Endometrial microvascular endothelial cells (primary cell): ENCODE results near the gene CDH6. TPM values are rescaled to one million over a fixed set of nuclear protein-coding genes. Genes with fewer than 3 reads are reported as not detected.

Experiments used
- in situ Hi-C: cut with HindIII; loops from 2 replicates; pipeline ENCODE4 v1.10.0; 2017; ENCODE audit warnings: low sequenced_read_pairs, low pct_unique_long_range_greater_than_20kb; ENCODE audit errors: inconsistent ontology term
- total RNA-seq: library from RNA; depleted of rRNA; stranded (reverse); fragments of >200 nt; gene quantifications from one replicate; pipeline ENCODE4 v1.2.3, GENCODE V29; 2015; ENCODE audit errors: inconsistent ontology term

Gene CDH6
- total RNA-seq, 1 donor from 2014 or later: under 0.01 TPM

DNA sequence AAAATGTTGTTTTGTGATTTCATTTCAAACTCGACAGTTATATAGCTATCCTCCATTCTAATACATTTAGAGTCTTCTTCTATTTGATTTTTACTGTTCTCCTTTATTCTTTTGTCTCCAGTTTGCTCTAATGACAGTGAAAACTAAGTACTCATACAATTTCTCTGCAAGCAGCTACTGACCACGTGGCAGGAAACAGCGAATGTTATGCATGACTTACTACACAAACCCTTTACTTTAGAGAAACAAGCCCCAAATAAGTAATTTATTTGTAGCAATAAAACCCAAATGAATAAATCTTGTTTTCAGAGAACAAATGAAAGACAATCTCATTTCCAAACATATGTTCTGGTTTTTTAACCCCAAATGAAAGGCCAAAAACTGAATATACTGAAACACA, 41.9 kb downstream of the CDH6 start:
- in situ Hi-C loops: no loop called here

DNA sequence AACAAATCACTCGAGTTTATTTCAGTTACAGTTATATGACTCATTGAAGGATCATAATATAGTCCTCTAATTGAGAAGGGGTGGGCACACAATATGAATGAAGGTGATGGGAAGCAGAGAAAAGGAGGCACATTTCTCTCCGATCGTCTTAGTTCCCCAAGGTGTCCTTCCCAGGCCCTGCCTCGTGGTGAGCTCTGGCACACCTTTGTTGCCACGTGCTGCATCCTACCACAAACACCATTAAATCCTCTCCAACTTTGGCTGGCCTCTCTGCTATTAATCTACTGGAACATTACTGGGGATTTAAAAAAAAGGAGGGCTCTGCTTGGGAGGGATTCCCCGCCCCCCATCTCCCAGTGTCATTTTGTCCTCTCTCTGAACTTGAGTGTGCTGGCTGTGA, 42.9 kb downstream of the CDH6 start:
- in situ Hi-C loops: no loop called here

DNA sequence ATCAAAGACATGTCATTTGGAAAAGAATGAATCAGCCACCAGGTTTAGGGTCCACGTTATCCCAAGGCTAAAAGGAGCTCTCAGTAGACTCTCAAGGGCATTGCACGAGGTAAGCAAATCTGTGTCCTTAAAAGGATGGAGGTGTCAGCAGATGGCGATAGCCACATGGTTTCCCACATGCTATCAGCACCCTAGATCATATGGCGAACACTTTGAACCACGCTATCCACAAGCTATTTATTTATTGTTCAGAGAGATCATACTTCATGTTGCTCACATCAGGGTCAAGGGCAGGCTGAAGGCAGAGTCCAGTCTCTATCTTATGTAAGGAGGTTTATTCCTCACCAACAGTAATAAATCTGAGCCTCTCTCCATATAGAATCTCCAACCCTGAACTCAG, 43.7 kb downstream of the CDH6 start:
- in situ Hi-C loops: no loop called here

DNA sequence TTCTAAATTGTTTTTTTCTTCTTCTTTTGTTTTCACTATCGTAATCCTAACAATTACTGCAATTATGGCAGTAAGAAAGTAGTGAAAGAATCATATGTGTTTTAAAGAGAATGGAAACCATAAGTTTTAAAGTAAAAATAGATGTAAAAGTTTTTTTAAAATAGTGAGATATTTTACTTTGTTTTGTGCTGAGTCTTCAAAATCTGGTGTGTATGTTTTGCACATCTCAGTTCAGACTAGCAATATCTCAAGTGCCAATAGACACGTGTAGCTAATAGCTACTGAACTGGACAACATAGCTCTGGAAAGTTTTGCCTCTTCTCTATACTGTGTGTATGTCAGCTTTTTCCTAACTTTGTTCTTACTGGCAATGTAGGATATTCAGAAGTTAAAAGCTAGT, 45.0 kb downstream of the CDH6 start:
- in situ Hi-C loops: no loop called here

DNA sequence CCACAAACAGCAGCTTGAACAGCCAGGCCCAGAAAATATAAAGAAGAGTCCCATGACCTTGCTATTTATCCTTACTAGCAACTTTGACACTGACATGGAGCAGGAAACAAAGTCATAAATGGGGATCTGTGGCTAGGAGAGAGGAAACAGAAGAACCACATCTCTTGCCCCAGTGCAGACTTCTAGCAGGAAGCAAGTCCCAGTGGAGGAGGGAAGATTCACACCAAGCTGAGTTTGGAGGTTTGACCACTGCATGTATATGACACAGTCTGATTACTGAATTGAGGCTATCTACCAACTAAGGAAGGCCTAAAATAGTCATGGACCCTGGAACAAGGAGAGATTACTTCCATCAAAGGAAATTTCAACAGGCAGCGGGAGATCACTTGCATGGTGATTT, 51.4 kb downstream of the CDH6 start:
- in situ Hi-C loops: no loop called here

DNA sequence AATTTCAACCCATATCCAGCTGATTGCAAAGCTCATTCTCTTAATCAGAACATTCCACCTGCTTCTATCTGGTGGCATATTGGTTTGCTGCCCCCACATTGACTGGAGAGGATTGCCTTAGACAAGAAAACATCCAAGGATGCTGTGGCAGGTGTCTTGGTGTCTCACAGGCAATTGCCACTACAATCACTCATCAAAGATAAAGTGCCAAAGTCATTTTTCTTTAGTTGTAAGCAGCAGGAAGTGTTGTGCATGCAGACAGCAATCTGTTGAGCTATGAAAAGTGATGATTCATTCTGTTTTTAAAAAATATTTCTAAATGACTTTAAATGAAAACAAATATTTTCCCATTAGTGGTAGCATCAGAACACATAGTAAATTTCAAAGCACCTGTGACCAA, 53.9 kb downstream of the CDH6 start:
- in situ Hi-C loops: no loop called here

DNA sequence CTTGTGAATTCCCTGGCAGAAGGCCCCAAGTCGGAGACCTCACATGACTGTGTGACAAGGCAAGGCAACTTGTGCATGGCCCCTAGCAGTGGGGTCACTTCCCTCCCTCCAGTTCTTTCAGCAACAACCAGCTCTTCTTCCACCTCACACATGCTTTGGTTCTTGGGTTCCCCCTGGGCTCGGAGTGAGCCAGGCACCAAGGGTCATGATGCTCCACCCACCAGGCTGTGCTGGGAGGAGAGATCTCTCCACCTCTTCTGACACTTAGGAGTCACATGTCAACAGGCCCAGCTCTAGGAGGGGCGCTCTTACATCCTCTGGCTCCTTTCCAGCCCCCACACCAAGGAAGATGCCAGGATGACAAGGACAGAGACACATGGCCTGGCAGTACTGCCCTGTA, 56.7 kb downstream of the CDH6 start:
- in situ Hi-C loops: no loop called here

DNA sequence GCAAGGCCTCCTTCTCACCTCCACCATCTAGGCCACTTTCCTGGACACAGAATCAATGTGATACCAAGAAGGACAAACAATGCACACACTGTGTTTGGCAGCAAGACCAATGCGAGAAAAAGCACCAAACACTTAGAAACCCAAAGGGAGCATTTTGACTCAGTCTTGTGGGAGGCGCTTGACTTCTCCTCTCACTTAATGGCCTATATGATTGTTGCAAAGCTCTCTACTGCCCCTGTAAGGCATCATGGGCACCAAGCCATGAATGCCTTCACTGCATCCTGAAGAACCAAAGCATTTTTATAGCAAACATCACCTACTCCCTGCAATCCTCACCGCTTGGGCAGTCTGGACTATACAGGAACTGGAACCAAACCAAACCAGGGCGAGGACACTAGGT, 57.5 kb downstream of the CDH6 start:
- in situ Hi-C loops: no loop called here

DNA sequence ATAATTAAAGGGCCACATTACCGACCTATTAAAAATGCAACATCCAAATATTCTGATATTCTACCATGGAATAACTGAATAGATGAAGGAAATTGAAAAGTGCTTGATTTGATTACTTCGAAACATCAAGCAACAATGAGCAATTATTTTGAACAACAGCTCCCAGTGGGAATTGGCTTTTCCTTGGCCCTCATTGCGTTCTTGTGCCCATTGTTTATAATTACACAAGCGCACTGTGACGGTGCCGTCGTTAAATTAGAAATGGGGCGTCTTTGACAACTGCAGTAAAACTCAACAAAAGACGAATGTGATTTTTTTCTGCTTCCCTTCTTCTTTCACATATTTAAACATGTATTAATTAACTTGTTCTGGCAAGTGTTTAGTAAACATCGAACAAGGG, 61.6 kb downstream of the CDH6 start:
- in situ Hi-C loops: no loop called here

DNA sequence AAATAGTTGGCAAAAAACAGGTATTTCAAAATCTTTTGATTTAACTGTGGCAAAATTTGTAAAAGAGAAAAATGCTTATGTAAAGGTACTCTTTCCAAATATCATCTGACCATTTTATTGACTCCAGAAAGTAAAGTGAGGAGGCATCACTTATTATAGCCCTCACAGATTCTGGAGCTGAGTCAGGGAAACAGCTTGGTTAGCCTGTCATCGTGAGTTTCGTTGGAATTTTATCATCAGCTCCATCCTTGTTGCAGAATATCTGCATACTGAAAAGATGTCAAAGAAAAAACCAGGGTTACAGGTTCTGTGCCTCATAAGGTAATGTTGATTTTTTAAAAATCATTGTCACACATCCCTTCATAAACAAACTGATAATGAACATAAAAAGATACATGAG, 74.8 kb downstream of the CDH6 start:
- in situ Hi-C loops: no loop called here

DNA sequence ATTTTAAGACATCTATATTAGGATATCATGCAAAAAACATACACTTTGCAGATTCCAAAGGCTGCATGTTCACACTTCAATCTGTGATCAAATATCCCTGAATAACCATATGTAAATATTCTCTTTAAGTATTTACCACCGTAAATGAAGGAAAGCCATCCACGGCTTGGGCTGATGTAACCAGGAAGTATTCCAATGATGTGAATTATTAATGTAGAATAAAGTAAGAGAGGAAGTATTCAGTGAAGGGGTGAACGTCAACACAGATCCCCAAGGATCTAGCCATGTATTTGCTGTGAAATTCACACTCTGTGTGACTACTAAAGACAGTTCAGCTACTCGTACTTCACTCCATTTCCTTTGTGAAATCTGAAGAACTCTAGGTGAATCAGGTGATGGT, 75.2 kb downstream of the CDH6 start:
- in situ Hi-C loops: no loop called here

DNA sequence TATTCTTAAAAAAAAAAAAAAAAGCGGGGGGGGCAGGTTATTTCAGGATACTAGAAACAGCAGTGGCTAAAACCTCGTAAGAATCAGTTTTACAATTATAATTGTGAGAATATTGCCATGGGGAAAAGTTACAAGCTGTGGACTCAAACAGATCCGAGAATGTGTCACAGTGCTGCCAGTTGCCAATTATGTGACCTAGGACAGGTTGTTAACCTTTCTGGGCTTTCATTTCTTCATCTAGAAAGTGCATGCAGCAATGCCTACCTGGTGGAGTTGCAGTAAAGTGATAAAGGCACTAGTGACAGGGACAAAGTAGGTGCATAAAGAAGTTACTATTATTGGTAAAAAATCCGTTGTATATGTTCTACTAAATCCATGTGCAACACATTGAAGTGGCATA, 75.8 kb downstream of the CDH6 start:
- in situ Hi-C loops: no loop called here

DNA sequence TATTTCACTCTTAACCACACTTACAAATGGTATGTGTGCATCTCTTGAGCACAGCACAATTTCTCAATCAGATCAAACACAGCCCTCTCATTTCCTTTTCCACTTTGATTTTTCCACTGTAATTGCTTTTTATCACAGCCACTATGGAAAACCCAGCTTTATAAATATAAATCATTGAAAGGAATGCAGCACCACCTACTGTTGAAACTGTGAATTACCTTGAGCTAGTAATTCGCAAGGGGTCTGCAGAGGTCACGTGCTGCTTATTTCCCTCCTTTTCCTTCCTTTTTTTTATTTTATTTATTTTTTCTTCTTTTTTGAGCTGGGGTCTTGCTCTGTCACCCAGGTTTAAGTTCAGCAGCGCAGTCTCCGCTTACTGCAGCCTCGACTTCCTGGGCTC, 76.9 kb downstream of the CDH6 start:
- in situ Hi-C loops: no loop called here

DNA sequence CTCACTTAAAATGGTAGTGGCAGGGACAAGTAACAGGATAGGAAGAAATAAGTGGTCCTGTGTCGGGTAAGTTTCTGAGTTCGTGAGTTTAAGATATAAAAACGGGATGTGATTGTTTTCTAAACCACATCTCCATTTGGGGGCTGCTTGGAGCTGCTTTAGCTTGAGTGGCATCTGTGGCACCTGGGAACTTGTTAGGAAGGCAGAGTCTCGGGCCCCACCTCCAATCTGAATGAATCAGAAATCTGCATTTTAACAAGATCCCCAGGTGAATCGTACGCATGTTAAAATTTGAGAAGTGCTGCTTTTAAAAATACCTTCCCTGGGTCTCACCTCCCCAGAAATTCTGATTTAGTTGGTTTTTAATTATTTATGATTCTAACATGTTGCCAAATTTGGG, 78.1 kb downstream of the CDH6 start:
- in situ Hi-C loops: no loop called here

DNA sequence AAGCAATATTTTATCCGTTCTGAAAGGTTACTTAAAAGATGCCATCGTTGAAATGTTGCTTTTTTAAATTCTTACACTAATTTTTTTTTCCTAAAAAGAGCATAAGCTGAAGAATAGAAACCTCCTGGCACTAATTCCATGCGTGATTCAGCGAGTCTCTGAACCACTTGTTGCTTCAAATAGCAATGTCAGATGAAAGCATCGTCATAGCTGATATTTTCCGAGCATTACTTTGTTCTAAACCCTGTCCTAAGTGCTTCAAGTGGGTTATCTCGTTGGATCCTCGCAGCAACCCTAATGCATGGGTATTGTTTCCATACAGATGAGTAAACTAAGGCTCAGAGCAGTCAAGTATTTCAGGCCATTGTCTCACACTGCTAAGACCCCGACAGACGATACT, 79.7 kb downstream of the CDH6 start:
- in situ Hi-C loops: no loop called here

DNA sequence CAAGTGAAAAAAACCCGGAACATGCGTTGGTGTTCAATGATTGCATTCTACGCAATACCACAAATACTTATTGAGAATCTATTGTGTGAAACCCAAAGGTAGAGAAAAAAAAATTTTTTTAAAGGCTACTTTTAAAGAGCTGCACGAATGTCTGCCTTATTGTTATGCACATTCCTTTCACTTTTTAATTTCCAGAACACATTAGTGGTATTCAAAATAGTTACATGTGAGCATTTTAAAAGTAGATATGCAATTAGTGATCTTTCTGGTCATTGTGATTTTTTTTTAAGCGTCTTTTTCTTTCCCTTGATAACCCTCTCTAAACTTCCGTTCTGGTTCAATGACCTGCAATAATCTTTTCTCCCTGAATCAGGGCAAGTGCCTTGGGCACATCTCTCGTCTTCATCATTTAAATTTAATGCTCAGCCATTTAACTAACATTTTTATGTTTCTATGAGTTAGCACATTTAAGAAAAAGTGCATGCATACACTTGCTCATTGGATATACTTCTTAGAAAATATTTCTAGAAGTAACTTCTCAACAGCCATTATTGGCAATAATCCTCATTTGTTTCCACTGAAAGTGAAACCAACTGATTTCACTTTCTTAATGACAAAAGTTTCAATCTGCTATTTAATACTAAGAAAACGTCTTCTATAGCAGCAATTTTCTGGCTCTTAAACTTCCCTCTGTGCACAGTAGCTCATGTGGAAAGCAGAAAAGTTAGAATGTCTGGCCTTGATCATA, 80.3 kb downstream of the CDH6 start:
- in situ Hi-C loops: no loop called here

DNA sequence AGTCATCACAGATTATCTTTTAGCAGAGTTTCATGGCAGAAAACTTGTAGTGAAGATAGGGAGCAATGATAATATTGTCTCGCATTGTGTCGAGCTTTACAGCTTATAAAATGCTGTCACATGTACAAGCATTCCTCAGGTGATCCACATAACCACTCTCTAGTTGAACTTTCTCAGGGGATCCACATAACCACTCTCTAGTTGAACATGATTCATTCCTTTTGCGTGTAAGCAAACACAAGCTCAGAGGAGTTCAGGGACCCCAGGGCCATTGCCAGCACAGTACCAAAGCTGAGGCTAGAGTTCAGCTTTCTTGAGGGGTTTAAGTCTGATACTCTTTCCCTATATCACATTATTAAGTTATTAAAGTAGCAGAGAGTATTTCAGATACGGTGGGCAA, 86.7 kb downstream of the CDH6 start:
- in situ Hi-C loops: no loop called here

DNA sequence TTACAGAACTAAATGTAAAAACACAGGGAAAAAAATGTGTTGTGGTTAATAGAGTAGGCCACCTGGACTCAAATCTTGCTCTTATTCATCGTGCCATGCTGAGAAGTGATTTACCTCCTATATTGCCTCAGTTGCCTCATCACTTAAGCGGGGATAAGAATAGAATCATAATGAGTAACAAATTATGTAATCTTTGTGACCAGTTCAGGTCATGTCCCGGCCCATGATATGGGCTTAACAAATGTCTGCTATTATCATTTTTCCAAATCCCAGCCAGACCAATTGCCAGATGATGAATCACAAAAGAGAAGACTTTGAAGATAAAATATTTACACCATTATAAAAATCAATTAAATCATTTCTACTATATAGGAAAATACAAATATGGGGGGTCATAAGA, 89.8 kb downstream of the CDH6 start:
- in situ Hi-C loops: no loop called here

DNA sequence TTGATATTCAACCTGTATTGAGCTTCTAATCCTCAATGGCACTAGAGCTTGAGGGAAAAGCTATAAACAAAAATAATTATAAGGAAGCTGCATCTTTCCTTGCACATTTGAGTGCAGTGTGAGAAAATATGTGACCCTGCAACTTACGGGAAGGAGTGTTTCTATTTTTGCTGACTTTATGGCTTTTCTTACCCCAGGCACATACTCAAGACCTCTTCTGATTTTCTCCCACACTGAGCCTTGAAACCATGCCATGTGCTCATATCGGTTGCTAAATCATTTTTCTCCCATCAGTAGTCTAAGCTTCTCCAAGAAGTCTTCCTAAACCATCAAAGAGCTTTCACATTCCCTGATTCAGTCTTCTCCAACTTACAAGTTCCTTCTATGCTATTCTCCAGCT, 91.5 kb downstream of the CDH6 start:
- in situ Hi-C loops: no loop called here

DNA sequence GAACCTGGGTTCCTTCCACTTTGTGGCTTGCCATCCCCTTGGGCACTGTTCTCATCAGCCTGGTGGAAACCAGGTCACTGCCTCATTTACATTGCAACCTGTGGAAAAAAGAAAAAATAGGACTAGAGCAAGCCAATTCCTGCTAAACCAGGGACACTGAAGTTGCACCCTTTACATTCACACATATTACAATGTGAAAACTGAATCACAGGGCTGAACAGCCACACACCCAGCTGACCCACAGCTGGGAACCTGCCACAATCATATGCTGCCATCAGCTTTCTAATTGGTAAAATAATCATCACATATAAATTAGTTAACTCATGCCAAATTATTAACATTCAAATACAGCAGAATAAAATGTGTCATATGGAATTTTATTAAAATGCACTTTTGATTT, 94.5 kb downstream of the CDH6 start:
- in situ Hi-C loops: no loop called here

DNA sequence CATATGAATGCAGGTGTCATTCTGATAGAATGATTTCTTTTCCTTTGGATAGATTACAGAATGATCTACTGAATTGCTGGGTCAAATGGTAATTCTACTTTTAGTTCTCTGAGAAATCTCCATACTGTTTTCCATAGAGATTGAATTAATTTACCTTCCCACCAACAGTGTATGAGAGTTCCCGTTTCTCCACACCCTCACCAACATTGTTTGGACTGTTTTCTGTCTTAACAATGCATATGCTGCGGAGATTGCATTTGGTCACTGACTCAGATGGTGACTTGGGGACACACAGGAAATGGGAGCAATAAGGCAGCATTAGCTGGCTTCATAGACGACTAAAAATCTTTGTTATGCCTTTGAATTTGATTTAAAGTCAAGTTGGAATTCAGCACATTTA, 95.9 kb downstream of the CDH6 start:
- in situ Hi-C loops: no loop called here
